Stimulated activated CD4-positive, alpha-beta T cell treated with anti-CD3 and anti-CD28 coated beads, Interleukin-4, amount 100 ng/mL, for 4 hours (primary cell): ENCODE measurements around the gene RAP2C.
"Not testable (repeated sequence)": the region's sequence is repeated elsewhere in the genome, so short reads cannot be mapped to it uniquely, and the experiment has no call there.

ENCODE experiments used
- DNase-seq, 2 experiments: peaks; one replicate each; pipeline ENCODE4 v3.0.0-alpha.2; 2020

RAP2C gene

GRCh38 chrX:132193872-132194574 lies 25.2 kb downstream of the RAP2C start:
- DNase-seq, result no peak

- DNase-seq, result no peak
Measured at GRCh38 chrX:132191938-132192337, 27.3 kb downstream of the RAP2C start.

DNA sequence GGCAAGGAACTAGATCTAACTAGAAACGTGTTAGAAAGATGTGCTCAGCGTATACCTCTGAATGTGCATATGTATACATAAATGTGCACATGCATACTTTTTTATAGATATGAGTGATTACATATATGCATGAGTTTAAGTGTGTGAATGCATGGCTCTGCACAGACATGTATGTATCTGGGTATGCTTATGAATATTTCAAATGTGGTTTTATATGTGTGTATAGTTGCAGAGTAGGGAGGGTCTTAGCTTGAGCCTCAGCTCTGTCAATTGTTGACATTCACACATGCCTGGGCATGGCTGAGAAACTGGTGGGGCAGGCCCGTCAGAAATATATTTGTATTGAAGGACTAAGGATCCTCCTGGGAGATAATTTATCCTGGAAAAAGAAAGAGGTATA lies 31.1 kb downstream of the RAP2C start:
- DNase-seq, result no peak

- no peak for DNase-seq
Measured at GRCh38 chrX:132187451-132187850, 31.8 kb downstream of the RAP2C start.

DNA sequence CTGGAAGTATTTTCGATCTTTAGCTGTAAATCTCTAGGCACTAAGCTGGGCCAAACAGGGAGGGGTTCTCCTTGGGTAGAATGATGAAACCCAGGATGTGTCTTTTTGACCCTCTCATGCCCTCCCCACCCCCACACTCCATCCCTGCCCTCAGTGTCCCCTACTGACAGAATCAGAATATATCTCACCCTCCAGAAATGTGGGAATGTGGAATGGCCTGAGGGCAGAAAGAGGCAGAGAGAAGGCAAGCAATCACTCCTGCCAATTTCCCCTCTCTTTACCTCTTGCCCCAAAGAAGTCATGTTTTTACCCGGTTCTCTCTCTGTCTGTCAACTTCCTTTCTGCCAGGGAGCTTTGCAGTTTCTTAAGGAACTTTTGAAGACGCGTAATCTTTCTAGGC lies 34.4 kb downstream of the RAP2C start:
- DNase-seq, result no peak

DNA sequence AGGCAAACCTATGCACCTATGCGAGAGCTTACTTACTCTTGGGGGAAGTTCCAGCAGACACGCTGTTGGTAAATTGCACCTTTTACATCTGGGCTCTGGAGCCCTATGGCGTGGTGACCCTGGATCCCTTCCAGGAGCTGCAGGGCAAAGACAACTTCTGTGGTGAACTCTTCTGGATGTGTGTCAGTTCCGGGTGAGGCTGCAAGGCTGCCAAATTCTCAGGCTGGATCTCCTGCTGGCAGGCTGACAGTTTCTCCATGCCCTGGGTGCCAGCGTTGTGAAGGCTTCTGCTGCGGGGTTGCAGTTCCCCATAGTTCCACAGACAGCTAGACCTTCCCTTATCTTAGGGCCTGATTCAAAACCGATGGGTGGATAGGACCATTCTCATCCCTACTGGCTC lies 37.9 kb downstream of the RAP2C start:
- DNase-seq, result no peak

DNA sequence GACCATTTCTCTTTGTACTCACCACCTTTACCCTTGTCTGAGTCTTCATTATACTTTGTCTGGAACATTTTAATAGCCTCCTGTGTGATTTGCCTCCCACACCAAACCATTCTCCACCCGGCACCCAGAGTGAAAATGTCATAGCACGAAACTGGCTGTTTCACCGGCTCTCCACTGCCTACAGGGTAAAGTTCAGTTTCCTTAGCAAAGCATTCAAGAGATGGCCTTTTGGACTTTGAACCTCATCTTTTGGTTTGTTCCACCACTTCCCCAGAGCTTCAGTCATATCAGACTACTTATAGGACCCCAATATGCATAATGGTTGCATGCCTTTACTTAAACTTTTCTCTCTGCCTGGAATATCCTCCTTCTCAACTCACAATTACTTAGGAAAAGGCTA lies 38.3 kb downstream of the RAP2C start:
- no peak for DNase-seq

DNA sequence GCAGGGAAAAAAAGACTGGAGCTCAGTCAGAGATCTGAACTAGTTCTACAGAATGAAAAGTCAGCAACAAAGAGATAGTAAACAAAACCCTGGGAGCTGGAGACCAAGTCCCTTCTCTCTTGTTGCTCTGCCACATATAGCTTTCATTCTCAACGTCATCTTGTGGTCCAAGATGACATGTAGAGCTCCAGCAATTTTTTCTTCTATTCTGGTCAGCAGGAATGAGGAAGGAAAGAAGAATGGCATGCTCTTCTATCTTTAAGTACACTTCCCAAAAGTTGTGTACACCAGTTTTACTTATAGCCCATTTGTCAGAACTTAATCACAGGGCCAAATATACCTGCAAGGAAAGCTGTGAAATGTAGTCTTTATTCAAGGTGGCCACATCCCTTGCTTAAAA lies 45.6 kb downstream of the RAP2C start:
- no peak for DNase-seq

GRCh38 chrX:132171881-132172280 lies 47.4 kb downstream of the RAP2C start:
- DNase-seq, result no peak

GRCh38 chrX:132171478-132171877 lies 47.8 kb downstream of the RAP2C start:
- DNase-seq, result no peak

GRCh38 chrX:132169554-132169953 lies 49.7 kb downstream of the RAP2C start:
- no peak for DNase-seq

DNA sequence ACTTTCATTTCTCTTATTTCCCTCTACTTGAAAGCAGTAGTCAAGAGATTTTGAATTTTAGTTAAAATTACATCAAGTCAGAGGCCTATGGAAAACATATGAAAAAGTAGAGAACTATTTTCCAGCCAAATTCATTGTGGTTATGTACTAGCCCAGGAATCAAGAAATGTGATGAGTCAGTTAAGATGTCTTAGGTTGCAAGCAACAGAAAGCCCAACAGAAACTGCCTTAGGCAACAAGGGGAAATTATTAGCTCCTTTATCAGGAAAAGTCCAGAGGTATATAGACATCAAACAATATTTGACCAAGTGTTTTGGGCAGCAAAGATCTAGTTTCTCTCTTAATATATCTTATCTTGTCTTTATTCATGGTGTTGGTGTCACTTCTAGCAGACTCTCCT lies 53.6 kb downstream of the RAP2C start:
- DNase-seq, result no peak

- no peak for DNase-seq
Measured at GRCh38 chrX:132165005-132165404, 54.2 kb downstream of the RAP2C start.

- DNase-seq, result not testable (repeated sequence)
Measured at GRCh38 chrX:132163094-132163493, 56.2 kb downstream of the RAP2C start.

DNA sequence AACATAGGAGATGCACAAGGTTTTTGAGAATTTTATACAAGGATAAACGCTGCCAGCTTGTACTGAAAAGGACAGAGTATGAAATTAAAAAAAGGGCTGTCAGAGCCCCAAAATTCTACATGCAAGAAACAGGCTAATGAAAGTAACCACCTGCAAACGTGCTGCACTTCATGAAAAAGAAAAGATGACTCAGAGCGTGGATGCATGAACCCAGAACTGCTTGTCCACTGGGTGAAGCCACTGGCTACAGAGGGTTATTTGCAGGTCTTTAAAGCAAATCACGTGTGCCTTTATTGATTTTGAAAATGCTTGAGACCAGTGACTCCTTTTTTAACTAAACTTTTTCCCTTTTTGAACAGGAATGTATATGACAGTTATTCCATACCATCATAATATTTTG lies 66.1 kb downstream of the RAP2C start:
- DNase-seq, result no peak
